ENCODE results near the gene FAU. TPM values are rescaled to one million over a fixed set of nuclear protein-coding genes. Genes with fewer than 3 reads are reported as not detected.
A peak's percentile ranks its signal among the peaks of the same experiment; 100 is the strongest.
"Not testable (repeated sequence)": the region's sequence is repeated elsewhere in the genome, so short reads cannot be mapped to it uniquely, and the experiment has no call there.

Gene FAU
- total and polyA plus RNA-seq, 2 donors, result 1,067 to 1,132 TPM

DNA sequence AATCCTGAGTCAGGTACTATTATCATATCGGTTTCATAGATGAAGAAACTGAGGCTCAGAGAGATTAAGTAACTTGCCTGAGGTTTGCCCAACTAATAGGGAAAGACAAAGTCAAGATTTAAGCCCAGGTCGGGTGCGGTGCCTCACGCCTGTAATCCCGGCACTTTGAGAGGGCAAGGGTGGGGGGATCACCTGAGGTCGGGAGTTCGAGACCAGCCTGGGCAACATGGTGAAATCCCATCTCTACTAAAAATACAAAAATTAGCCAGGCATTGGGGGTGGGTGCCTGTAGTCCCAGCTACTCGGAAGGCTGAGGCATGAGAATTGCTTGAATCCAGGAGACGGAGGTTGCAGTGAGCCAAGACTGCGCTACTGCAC is 28.2 kb upstream of the FAU start:
- not testable (repeated sequence) for H3K4me3 ChIP-seq (ENCODE audit: low read length in 2 of 2); H3K27me3 ChIP-seq (ENCODE audit: control insufficient read depth in 2 of 2, insufficient read depth in 1 of 2, low read length in 1 of 2); H3K36me3 ChIP-seq (ENCODE audit: control insufficient read depth in 2 of 2, insufficient read depth in 2 of 2, low read length in 1 of 2); H3K27ac ChIP-seq (ENCODE audit: low read depth in 1 of 2, low read length in 1 of 2); H3K4me1 ChIP-seq (ENCODE audit: control insufficient read depth in 2 of 2, insufficient read depth in 2 of 2, low read length in 2 of 2); H3K9me3 ChIP-seq (ENCODE audit: control insufficient read depth in 2 of 2, insufficient read depth in 1 of 2, low read length in 1 of 2); DNase-seq (ENCODE audit: low read depth in 6 of 9, low spot score in 9 of 9)
- 88% methylated on average over 10 of the region's 10 CpGs for WGBS

DNA sequence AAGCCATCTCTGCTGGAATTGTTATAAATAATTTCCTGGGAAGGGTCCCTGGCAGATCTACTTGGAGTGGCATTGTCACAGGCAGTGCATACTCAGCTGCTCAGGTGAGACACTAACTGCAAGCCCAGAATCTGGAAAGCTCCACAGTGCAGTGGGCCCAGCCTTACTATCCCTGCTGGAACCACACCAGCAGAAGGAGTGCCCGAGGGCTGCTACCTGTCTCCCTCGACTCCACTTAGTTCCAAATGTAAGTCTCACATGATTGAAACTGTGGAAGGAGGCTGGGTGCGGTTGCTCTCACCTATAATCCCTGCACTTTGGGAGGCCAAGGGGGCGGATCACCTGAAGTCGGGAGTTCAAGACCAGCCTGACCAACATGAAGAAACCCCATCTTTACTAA is 26.7 kb upstream of the FAU start:
- no peak for DNase-seq (ENCODE audit: low read depth in 6 of 9, low spot score in 9 of 9)
- H3K4me3 ChIP-seq (ENCODE audit: low read length in 2 of 2), result no peak overlapping the region
- no peak overlapping the region for H3K27ac ChIP-seq (ENCODE audit: low read depth in 1 of 2, low read length in 1 of 2)
- peaks cover 0 to 2% of the 10 kb centered on the region in 2 donors for H3K27me3 ChIP-seq (ENCODE audit: control insufficient read depth in 2 of 2, insufficient read depth in 1 of 2, low read length in 1 of 2)
- WGBS, result 96% methylated on average over 5 of the region's 5 CpGs
- peaks cover 0 to 10% of the 10 kb centered on the region in 2 donors for H3K9me3 ChIP-seq (ENCODE audit: control insufficient read depth in 2 of 2, insufficient read depth in 1 of 2, low read length in 1 of 2)
- no peaks in the 10 kb centered on the region for H3K36me3 ChIP-seq (ENCODE audit: control insufficient read depth in 2 of 2, insufficient read depth in 2 of 2, low read length in 1 of 2)
- H3K4me1 ChIP-seq (ENCODE audit: control insufficient read depth in 2 of 2, insufficient read depth in 2 of 2, low read length in 2 of 2), result peaks cover 0 to 4% of the 10 kb centered on the region in 2 donors

GRCh38 chr11:65147352-65148075 is 25.6 kb upstream of the FAU start:
- Histone ChIP-seq H3K4me3 (ENCODE audit: low read length in 2 of 2) (no peak overlapping the region), H3K4me1 (ENCODE audit: control insufficient read depth in 2 of 2, insufficient read depth in 2 of 2, low read length in 2 of 2) (peaks cover 0 to 4% of the 10 kb centered on the region in 2 donors), H3K27ac (ENCODE audit: low read depth in 1 of 2, low read length in 1 of 2) (no peak overlapping the region), H3K27me3 (ENCODE audit: control insufficient read depth in 2 of 2, insufficient read depth in 1 of 2, low read length in 1 of 2) (peaks cover 0 to 3% of the 10 kb centered on the region in 2 donors), H3K36me3 (ENCODE audit: control insufficient read depth in 2 of 2, insufficient read depth in 2 of 2, low read length in 1 of 2) (no peaks in the 10 kb centered on the region), H3K9me3 (ENCODE audit: control insufficient read depth in 2 of 2, insufficient read depth in 1 of 2, low read length in 1 of 2) (peaks cover 0 to 10% of the 10 kb centered on the region in 2 donors)
- no peak for DNase-seq (ENCODE audit: low read depth in 6 of 9, low spot score in 9 of 9)
- WGBS, result 95% methylated on average over 2 of the region's 2 CpGs

GRCh38 chr11:65141896-65142494 is 20.1 kb upstream of the FAU start:
- DNase-seq (ENCODE audit: low read depth in 6 of 9, low spot score in 9 of 9), result no peak
- Histone ChIP-seq H3K4me1 (ENCODE audit: control insufficient read depth in 2 of 2, insufficient read depth in 2 of 2, low read length in 2 of 2) (no peaks in the 10 kb centered on the region), H3K9me3 (ENCODE audit: control insufficient read depth in 2 of 2, insufficient read depth in 1 of 2, low read length in 1 of 2) (peaks cover 0 to 3% of the 10 kb centered on the region in 2 donors), H3K36me3 (ENCODE audit: control insufficient read depth in 2 of 2, insufficient read depth in 2 of 2, low read length in 1 of 2) (no peaks in the 10 kb centered on the region), H3K27ac (ENCODE audit: low read depth in 1 of 2, low read length in 1 of 2) (no peak overlapping the region), H3K4me3 (ENCODE audit: low read length in 2 of 2) (no peak overlapping the region), H3K27me3 (ENCODE audit: control insufficient read depth in 2 of 2, insufficient read depth in 1 of 2, low read length in 1 of 2) (peaks cover 0 to 3% of the 10 kb centered on the region in 2 donors)
- 95% methylated on average over 7 of the region's 7 CpGs for WGBS

DNA sequence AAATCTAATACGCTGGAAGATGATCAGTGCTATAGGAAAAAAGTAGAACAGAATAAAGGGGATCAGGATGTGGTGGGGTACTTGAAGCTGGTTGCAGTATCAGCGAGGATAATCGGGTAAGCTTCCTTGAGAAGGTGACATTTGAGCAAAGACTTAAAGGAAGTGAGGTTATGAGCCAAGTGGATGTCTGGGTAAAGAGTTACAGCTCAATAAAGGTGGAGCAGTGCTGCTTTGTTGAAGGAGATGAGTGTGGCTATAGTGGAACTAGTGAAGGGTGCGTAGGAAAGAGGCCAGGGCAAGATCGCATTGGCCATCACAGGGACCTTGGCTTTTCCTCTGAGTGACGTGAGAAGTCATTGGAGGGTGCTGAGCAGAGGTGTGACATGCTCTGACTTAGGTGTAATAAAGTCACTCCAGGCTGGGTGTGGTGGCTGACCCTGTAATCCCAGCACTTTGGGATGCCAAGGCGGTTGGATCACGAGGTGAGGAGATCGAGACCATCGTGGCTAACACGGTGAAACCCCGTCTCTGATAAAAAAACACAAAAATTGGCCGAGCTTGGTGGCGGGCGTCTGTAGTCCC is 14.7 kb upstream of the FAU start:
- peaks cover 10 to 31% of the 10 kb centered on the region in 2 donors for H3K4me1 ChIP-seq (ENCODE audit: control insufficient read depth in 2 of 2, insufficient read depth in 2 of 2, low read length in 2 of 2)
- no peak overlapping the region for H3K27ac ChIP-seq (ENCODE audit: low read depth in 1 of 2, low read length in 1 of 2)
- 97% methylated on average over 15 of the region's 15 CpGs for WGBS
- H3K36me3 ChIP-seq (ENCODE audit: control insufficient read depth in 2 of 2, insufficient read depth in 2 of 2, low read length in 1 of 2), result peaks cover 11 to 13% of the 10 kb centered on the region in 2 donors
- no peak overlapping the region for H3K4me3 ChIP-seq (ENCODE audit: low read length in 2 of 2)
- no peaks in the 10 kb centered on the region for H3K27me3 ChIP-seq (ENCODE audit: control insufficient read depth in 2 of 2, insufficient read depth in 1 of 2, low read length in 1 of 2)
- H3K9me3 ChIP-seq (ENCODE audit: control insufficient read depth in 2 of 2, insufficient read depth in 1 of 2, low read length in 1 of 2), result no peaks in the 10 kb centered on the region
- no peak for DNase-seq (ENCODE audit: low read depth in 6 of 9, low spot score in 9 of 9)

GRCh38 chr11:65135633-65136145 is 13.8 kb upstream of the FAU start:
- 70% methylated on average over 11 of the region's 11 CpGs for WGBS
- no peak for DNase-seq (ENCODE audit: low read depth in 6 of 9, low spot score in 9 of 9)
- H3K27ac ChIP-seq (ENCODE audit: low read depth in 1 of 2, low read length in 1 of 2), result peak overlapping the region; percentile 96 to 97
- no peaks in the 10 kb centered on the region for H3K27me3 ChIP-seq (ENCODE audit: control insufficient read depth in 2 of 2, insufficient read depth in 1 of 2, low read length in 1 of 2)
- H3K9me3 ChIP-seq (ENCODE audit: control insufficient read depth in 2 of 2, insufficient read depth in 1 of 2, low read length in 1 of 2), result no peaks in the 10 kb centered on the region
- H3K4me1 ChIP-seq (ENCODE audit: control insufficient read depth in 2 of 2, insufficient read depth in 2 of 2, low read length in 2 of 2), result peaks cover 10 to 31% of the 10 kb centered on the region in 2 donors
- H3K36me3 ChIP-seq (ENCODE audit: control insufficient read depth in 2 of 2, insufficient read depth in 2 of 2, low read length in 1 of 2), result peaks cover 20 to 22% of the 10 kb centered on the region in 2 donors
- H3K4me3 ChIP-seq (ENCODE audit: low read length in 2 of 2), result peak overlapping the region; percentile 79 to 88

DNA sequence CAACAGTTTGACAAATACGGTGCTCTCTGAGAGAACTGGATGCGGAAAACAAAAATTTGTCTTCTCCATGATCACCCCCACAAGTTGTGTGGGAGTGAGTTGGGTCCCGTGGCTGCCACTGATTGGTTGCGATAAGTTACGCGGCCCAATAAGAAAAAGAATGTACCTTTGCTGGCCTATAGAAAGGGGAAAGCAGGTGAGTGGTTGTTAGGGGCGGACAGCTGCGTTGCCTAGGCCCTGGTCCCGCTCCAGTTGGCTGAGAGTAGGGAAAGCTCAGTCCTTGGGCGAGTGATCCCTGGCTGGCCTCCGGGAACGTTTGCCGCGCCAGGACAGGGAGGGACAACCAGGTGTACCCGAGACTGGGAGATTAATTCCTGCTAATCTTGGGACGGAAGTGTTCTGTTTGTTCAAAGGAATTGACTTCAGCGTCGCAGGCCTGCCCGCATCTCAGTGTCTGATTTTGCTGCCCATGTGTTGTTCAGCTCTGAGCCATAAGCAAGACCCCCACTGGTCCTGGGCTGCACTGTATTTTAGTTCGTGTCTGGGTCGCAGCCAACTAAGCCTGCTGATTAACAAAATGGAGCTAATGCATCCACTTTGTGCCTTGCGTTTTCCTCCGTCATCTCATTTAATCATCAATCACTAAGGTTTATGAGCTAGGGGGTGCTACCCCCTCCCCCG is 13.2 kb upstream of the FAU start:
- no peaks in the 10 kb centered on the region for H3K9me3 ChIP-seq (ENCODE audit: control insufficient read depth in 2 of 2, insufficient read depth in 1 of 2, low read length in 1 of 2)
- DNase-seq (ENCODE audit: low read depth in 6 of 9, low spot score in 9 of 9), result peak in 8 of 9 donors; percentile 79 to 97 (median 90)
- H3K27me3 ChIP-seq (ENCODE audit: control insufficient read depth in 2 of 2, insufficient read depth in 1 of 2, low read length in 1 of 2), result no peaks in the 10 kb centered on the region

DNA sequence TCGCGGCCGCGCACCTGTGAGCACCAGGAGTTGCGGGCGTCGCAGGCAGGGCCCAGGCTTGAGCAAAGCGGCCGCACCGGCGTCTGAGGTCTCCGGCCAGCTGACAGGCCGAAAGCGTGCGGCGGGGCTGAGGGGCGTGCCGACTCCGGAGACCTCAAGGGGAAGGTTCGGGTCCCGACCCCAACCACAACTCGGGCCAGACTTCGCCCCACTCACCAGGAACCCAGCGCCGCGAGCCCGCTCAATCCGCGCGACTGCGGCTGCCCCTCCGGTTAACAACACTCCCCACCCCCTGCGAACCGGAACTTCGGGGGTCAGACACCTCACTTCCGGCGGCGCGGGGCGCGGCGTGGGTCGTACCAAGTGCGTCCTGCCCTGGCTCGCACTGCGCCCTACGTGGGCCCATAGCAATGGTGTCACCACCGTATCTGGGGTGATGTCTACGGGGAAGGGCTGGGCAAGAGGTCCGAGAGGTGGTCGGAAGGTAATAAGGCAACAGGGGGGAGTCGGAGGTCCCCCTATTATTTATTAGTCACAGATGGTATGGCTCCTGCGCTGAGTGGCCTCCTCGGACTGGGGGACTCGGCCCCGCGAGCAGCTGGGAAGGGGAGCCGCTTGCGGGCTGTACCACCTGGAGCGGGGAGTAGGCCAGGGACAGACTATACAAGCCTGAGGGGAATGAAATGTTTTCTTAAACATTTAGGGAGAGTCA is 12.5 kb upstream of the FAU start, which contains the start of gene SYVN1:
Gene SYVN1 (minus strand): TSS at position 280 of the 712 bp plus-strand sequence. CDS start 918 bp downstream, outside the sequence.
- DNase-seq (ENCODE audit: low read depth in 6 of 9, low spot score in 9 of 9), result peak in 8 of 9 donors; percentile 79 to 94 (median 88)
- Histone ChIP-seq H3K36me3 (ENCODE audit: control insufficient read depth in 2 of 2, insufficient read depth in 2 of 2, low read length in 1 of 2) (peaks cover 32 to 34% of the 10 kb centered on the region in 2 donors), H3K4me1 (ENCODE audit: control insufficient read depth in 2 of 2, insufficient read depth in 2 of 2, low read length in 2 of 2) (peaks cover 10 to 31% of the 10 kb centered on the region in 2 donors), H3K27ac (ENCODE audit: low read depth in 1 of 2, low read length in 1 of 2) (peak within 1 kb of the TSS; percentile 96 to 97), H3K9me3 (ENCODE audit: control insufficient read depth in 2 of 2, insufficient read depth in 1 of 2, low read length in 1 of 2) (no peaks in the 10 kb centered on the region), H3K4me3 (ENCODE audit: low read length in 2 of 2) (peak within 1 kb of the TSS; percentile 79 to 88), H3K27me3 (ENCODE audit: control insufficient read depth in 2 of 2, insufficient read depth in 1 of 2, low read length in 1 of 2) (no peaks in the 10 kb centered on the region)
- under 1% methylated on average over 60 of the region's 60 CpGs for WGBS

More for the DNA sequence above, 13.2 kb upstream of the FAU start:
- H3K4me3 ChIP-seq (ENCODE audit: low read length in 2 of 2), result peak overlapping the region; percentile 79 to 88
- peaks cover 26 to 27% of the 10 kb centered on the region in 2 donors for H3K36me3 ChIP-seq (ENCODE audit: control insufficient read depth in 2 of 2, insufficient read depth in 2 of 2, low read length in 1 of 2)
- peak overlapping the region; percentile 96 to 97 for H3K27ac ChIP-seq (ENCODE audit: low read depth in 1 of 2, low read length in 1 of 2)
- 5% methylated on average over 24 of the region's 24 CpGs for WGBS
- H3K4me1 ChIP-seq (ENCODE audit: control insufficient read depth in 2 of 2, insufficient read depth in 2 of 2, low read length in 2 of 2), result peaks cover 10 to 31% of the 10 kb centered on the region in 2 donors
